H1 (cell line): ENCODE results near the gene PAXX. TPM values are rescaled to one million over a fixed set of nuclear protein-coding genes. Genes with fewer than 3 reads are reported as not detected.
A peak's percentile ranks its signal among the peaks of the same experiment; 100 is the strongest.

Source experiments
- CTCF ChIA-PET: fragments of 300-600 bp; sonication (Branson Sonifier 250); formaldehyde crosslinking; loops from one replicate; lab custom pipeline; 2021; ENCODE audit not compliant: partially characterized antibody; lab: Charles Lee
- POLR2A ChIA-PET: fragments of 300-600 bp; sonication (Branson Sonifier 250); formaldehyde crosslinking; loops from one replicate; lab custom pipeline; 2021; ENCODE audit warnings: inconsistent platforms; ENCODE audit not compliant: partially characterized antibody; lab: Charles Lee
- DNase-seq, 2 experiments: peaks; one replicate each; pipeline versions ENCODE4 v3.0.0 to v3.0.0-alpha.2; 2010 to 2022; ENCODE audit warnings: low spot score in 2 of 2, low read depth in 1 of 2, mixed read lengths in 1 of 2
- FAIRE-seq: peaks from 2 replicates; lab custom pipeline; 2011; peaks lifted over from hg19 to GRCh38; lab: Jason Lieb, UNC
- H2AFZ ChIP-seq: 2 replicates; pipeline ENCODE4 v1.8.1; 2012; ENCODE audit warnings: low read length, inconsistent platforms
- H2AK5ac ChIP-seq: 2 replicates; pipeline ENCODE4 v1.6.1; 2013; ENCODE audit warnings: low read depth, low read length
- H2BK120ac ChIP-seq: replicated peaks from 2 replicates; pipeline ENCODE3; 2013; ENCODE audit warnings: low read depth, low read length, inconsistent platforms
- H2BK12ac ChIP-seq: 2 replicates; pipeline ENCODE4 v1.6.1; 2013; ENCODE audit warnings: low read depth, low read length
- H2BK15ac ChIP-seq: 2 replicates; pipeline ENCODE4 v1.6.1; 2013; ENCODE audit warnings: low read length
- H2BK20ac ChIP-seq: 2 replicates; pipeline ENCODE4 v1.6.1; 2013; ENCODE audit warnings: low read length
- H2BK5ac ChIP-seq: 2 replicates; pipeline ENCODE4 v1.6.1; 2013; ENCODE audit warnings: low read depth, low read length
- H3K14ac ChIP-seq: 2 replicates; pipeline ENCODE4 v1.6.1; 2013; ENCODE audit warnings: inconsistent platforms; ENCODE audit not compliant: insufficient read length
- H3K18ac ChIP-seq: 2 replicates; pipeline ENCODE4 v1.6.1; 2013; ENCODE audit warnings: low read length; ENCODE audit errors: extremely low read depth
- H3K23ac ChIP-seq: 2 replicates; pipeline ENCODE4 v1.6.1; 2013; ENCODE audit warnings: inconsistent platforms; ENCODE audit not compliant: insufficient read length
- H3K23me2 ChIP-seq: 2 replicates; pipeline ENCODE4 v1.6.1; 2013; ENCODE audit warnings: low read depth, low read length
- H3K27ac ChIP-seq: 2 replicates; pipeline ENCODE4 v1.6.1; 2011; ENCODE audit warnings: low read depth, low read length, inconsistent platforms
- H3K27me3 ChIP-seq, 4 experiments: replicated peaks in 1 of 4; 1 replicate in 1 of 4; 2 replicates in 3 of 4; pipeline versions ENCODE4 v1.6.1 to v1.8.1; 2011 to 2013; ENCODE audit warnings: low read length in 3 of 4, mild to moderate bottlenecking in 3 of 4, inconsistent platforms in 2 of 4, mixed read lengths in 2 of 4, moderate library complexity in 1 of 4; ENCODE audit not compliant: control insufficient read depth in 3 of 4, insufficient read depth in 3 of 4; ENCODE audit errors: extremely low read depth in 1 of 4
- H3K36me3 ChIP-seq, 4 experiments: 2 replicates each; pipeline versions ENCODE4 v1.6.1 to v1.8.1; 2011 to 2013; ENCODE audit warnings: mild to moderate bottlenecking in 4 of 4, low read length in 3 of 4, moderate library complexity in 2 of 4, control low read depth in 1 of 4, inconsistent platforms in 1 of 4; ENCODE audit not compliant: insufficient read depth in 4 of 4, control insufficient read depth in 2 of 4
- H3K4ac ChIP-seq: replicated peaks from 2 replicates; pipeline ENCODE3; 2013; ENCODE audit warnings: low read length, low read depth, mixed read lengths, inconsistent platforms; ENCODE audit not compliant: insufficient read length
- H3K4me1 ChIP-seq, 4 experiments: replicated peaks in 1 of 4; 1 replicate in 1 of 4; 2 replicates in 3 of 4; pipeline versions ENCODE4 v1.6.1 to v1.8.1; 2011 to 2013; ENCODE audit warnings: low read length in 3 of 4, inconsistent platforms in 2 of 4, mixed read lengths in 1 of 4; ENCODE audit not compliant: insufficient read depth in 4 of 4, control insufficient read depth in 3 of 4
- H3K4me2 ChIP-seq, 2 experiments: 2 replicates each; pipeline versions ENCODE4 v1.6.1 to v1.8.1; 2011 to 2013; ENCODE audit warnings: low read depth in 2 of 2, low read length in 2 of 2, control low read depth in 1 of 2, inconsistent platforms in 1 of 2, mild to moderate bottlenecking in 1 of 2; ENCODE audit not compliant: insufficient read depth in 1 of 2
- H3K4me3 ChIP-seq, 4 experiments: fragments of 200-600, 300-600 bp in 1 of 4; sonication (generic), shearing (Covaris generic), sonication (Bioruptor Twin) in 1 of 4; 2 replicates each; pipeline versions ENCODE4 v1.5.1 to v1.8.1; 2011 to 2016; ENCODE audit warnings: low read length in 4 of 4, low read depth in 3 of 4, control low read depth in 2 of 4, inconsistent platforms in 2 of 4, mild to moderate bottlenecking in 2 of 4, mixed read lengths in 1 of 4, moderate library complexity in 1 of 4; ENCODE audit not compliant: insufficient read depth in 2 of 4; ENCODE audit errors: extremely low read depth in 1 of 4
- H3K56ac ChIP-seq: replicated peaks from 2 replicates; pipeline ENCODE3; 2013; ENCODE audit warnings: low read depth, mild to moderate bottlenecking, mixed read lengths, low read length, inconsistent platforms; ENCODE audit not compliant: insufficient read length
- H3K79me1 ChIP-seq: 2 replicates; pipeline ENCODE4 v1.6.1; 2013; ENCODE audit warnings: low read depth, low read length, control low read depth
- H3K79me2 ChIP-seq, 2 experiments: 2 replicates each; pipeline versions ENCODE4 v1.6.1 to v1.8.1; 2012 to 2013; ENCODE audit warnings: low read length in 2 of 2, mild to moderate bottlenecking in 2 of 2, inconsistent platforms in 1 of 2; ENCODE audit not compliant: insufficient read depth in 2 of 2, control insufficient read depth in 1 of 2
- H3K9ac ChIP-seq, 4 experiments: replicated peaks in 1 of 4; 1 replicate in 1 of 4; 2 replicates in 3 of 4; pipeline versions ENCODE4 v1.6.1 to v1.8.1; 2011 to 2013; ENCODE audit warnings: low read depth in 3 of 4, low read length in 3 of 4, control low read depth in 2 of 4, mild to moderate bottlenecking in 2 of 4, moderate library complexity in 2 of 4, inconsistent platforms in 1 of 4; ENCODE audit errors: extremely low read depth in 1 of 4
- H3K9me3 ChIP-seq, 2 experiments: 2 replicates each; pipeline versions ENCODE4 v1.6.1 to v1.8.1; 2012 to 2013; ENCODE audit warnings: mild to moderate bottlenecking in 2 of 2, moderate library complexity in 2 of 2, control low read depth in 1 of 2, inconsistent platforms in 1 of 2, low read depth in 1 of 2, low read length in 1 of 2, mixed read lengths in 1 of 2; ENCODE audit not compliant: insufficient read depth in 2 of 2
- H4K20me1 ChIP-seq, 2 experiments: replicated peaks in 1 of 2; 2 replicates each; pipeline versions ENCODE3 to v1.8.1; 2011 to 2013; ENCODE audit warnings: inconsistent platforms in 2 of 2, low read length in 2 of 2, mild to moderate bottlenecking in 1 of 2; ENCODE audit not compliant: insufficient read depth in 2 of 2, control insufficient read depth in 1 of 2
- H4K5ac ChIP-seq: 2 replicates; pipeline ENCODE4 v1.6.1; 2013; ENCODE audit warnings: low read length, low read depth, mixed read lengths, inconsistent platforms; ENCODE audit not compliant: insufficient read length
- H4K8ac ChIP-seq: 2 replicates; pipeline ENCODE4 v1.8.0; 2013; ENCODE audit warnings: mild to moderate bottlenecking, moderate library complexity, low read length, inconsistent platforms; ENCODE audit not compliant: insufficient read depth; ENCODE audit errors: extremely low read depth
- H4K91ac ChIP-seq: replicated peaks from 2 replicates; pipeline ENCODE3; 2013; ENCODE audit warnings: low read length, mixed read lengths, inconsistent platforms; ENCODE audit not compliant: insufficient read length
- ATF2 ChIP-seq: IDR thresholded peaks from 2 replicates; pipeline ENCODE4 v1.6.1; 2012; ENCODE audit warnings: low read length, inconsistent platforms
- BRCA1 ChIP-seq: IDR thresholded peaks from 2 replicates; pipeline ENCODE4 v1.6.1; 2012; ENCODE audit warnings: low read depth, low read length, improper control_type of control experiment
- EP300 ChIP-seq, 2 experiments: IDR thresholded peaks; 1 replicate in 1 of 2; 2 replicates in 1 of 2; pipeline ENCODE4 v1.6.1; 2011 to 2012; ENCODE audit warnings: low read depth in 2 of 2, low read length in 2 of 2, mild to moderate bottlenecking in 2 of 2, borderline replicate concordance in 1 of 2, inconsistent platforms in 1 of 2, moderate library complexity in 1 of 2
- GABPA ChIP-seq: IDR thresholded peaks from 2 replicates; pipeline ENCODE4 v1.6.1; 2011; ENCODE audit warnings: mild to moderate bottlenecking, low read length, moderate library complexity, borderline replicate concordance; ENCODE audit not compliant: insufficient read depth
- JUND ChIP-seq: IDR thresholded peaks from 2 replicates; pipeline ENCODE4 v1.6.1; 2011; ENCODE audit warnings: mild to moderate bottlenecking, improper control_type of control experiment, low read length
- PHF8 ChIP-seq: fragments of 200-600 bp; sonication (generic); conservative IDR thresholded peaks from 2 replicates; pipeline ENCODE4 v1.7.1; 2012; ENCODE audit warnings: low read depth, mild to moderate bottlenecking, inconsistent platforms, low read length, moderate library complexity
- RNF2 ChIP-seq: fragments of 200-900, 300-1000 bp; sonication (generic); IDR thresholded peaks from 2 replicates; pipeline ENCODE4 v1.7.1; 2016; ENCODE audit warnings: borderline replicate concordance, low read depth, mild to moderate bottlenecking, antibody characterized with exemption, low read length; ENCODE audit not compliant: poor library complexity, severe bottlenecking; ENCODE audit errors: missing control alignments
- SIN3A ChIP-seq, 2 experiments: IDR thresholded peaks in 1 of 2; conservative IDR thresholded peaks in 1 of 2; 2 replicates each; pipeline ENCODE4 v1.6.1; 2011 to 2012; ENCODE audit warnings: low read length in 2 of 2, improper control_type of control experiment in 1 of 2, low read depth in 1 of 2, mild to moderate bottlenecking in 1 of 2
- SUZ12 ChIP-seq: fragments of 200-600 bp; sonication (generic); IDR thresholded peaks from 2 replicates; pipeline ENCODE4 v1.6.1; 2012; ENCODE audit warnings: mild to moderate bottlenecking, inconsistent platforms, low read length, moderate library complexity, mixed read lengths
- TAF7 ChIP-seq: optimal IDR thresholded peaks from 2 replicates; pipeline ENCODE3; 2011; ENCODE audit warnings: low read depth, mild to moderate bottlenecking, inconsistent platforms, low read length, moderate library complexity, borderline replicate concordance
- WGBS, 2 experiments: shearing (Covaris generic) in 1 of 2; methylation state at CpG; one replicate each; pipeline versions ENCODE4 v1.1.6 to v1.1.7; 2013 to 2015; ENCODE audit warnings: low lambda C conversion rate in 2 of 2, mixed read lengths in 2 of 2, inconsistent platforms in 1 of 2, low coverage in 1 of 2, missing lambda C conversion rate in 1 of 2; ENCODE audit not compliant: insufficient replicate concordance in 2 of 2, insufficient coverage in 1 of 2, insufficient read length in 1 of 2; ENCODE audit errors: extremely low coverage in 1 of 2, missing lambda C conversion rate in 1 of 2; 5-methylcytosine and 5-hydroxymethylcytosine counted together
- polyA plus RNA-seq, 7 experiments: library from polyadenylated mRNA; depleted of rRNA in 3 of 7; stranded (reverse) in 5 of 7; unstranded in 2 of 7; fragments of >200 nt in 5 of 7; fragments of 200-250 nt in 2 of 7; gene quantifications; 1 replicate in 5 of 7; 2 replicates in 1 of 7; 4 replicates in 1 of 7; pipeline versions ENCODE4 v1.2.1 to v1.2.3, GENCODE V29; 2011 to 2013; ENCODE audit warnings: missing spikeins in 2 of 7, mixed read lengths in 2 of 7
- total RNA-seq: library from RNA; stranded (reverse); fragmentation: NEBNext Ultra II Directional; extraction: Animal tissue kit (Norgen Biotek cat#: 25700); gene quantifications from 2 replicates; pipeline ENCODE4 v1.2.1, GENCODE V29; 2021
- TF ChIP-seq, protein P1 (sequence below): IDR thresholded peaks from 2 replicates; pipeline ENCODE4 v1.6.1; 2012; ENCODE audit warnings: inconsistent platforms

Gene PAXX
- total and polyA plus RNA-seq, 2 of the 8 experiments (the other 6 are each of a cell fraction or from before 2014, with no cell fraction given), result 43.4 to 45.9 TPM

DNA sequence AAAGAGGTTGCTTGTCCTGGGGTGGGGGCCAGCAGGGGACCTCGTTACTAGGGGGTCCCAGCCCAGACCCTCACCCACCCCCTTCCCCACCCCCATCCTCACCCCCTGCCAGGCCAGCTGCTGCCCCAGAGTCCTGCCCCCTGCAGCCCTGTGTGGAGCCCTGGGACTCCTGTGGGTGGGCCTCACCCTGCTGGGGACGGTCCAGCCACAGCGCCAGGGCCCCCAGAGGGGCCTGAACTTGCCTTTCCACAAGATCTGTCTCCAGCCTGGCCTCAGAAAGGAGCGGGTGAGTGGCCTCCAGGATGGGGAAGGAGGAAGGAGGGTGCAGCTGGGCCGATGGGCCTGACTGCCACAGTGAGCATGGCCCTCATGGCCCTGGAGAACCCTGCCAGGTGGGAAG lies 22.4 kb upstream of the PAXX start:
- ChIA-PET POLR2A (no interaction called here), CTCF (interaction anchor here (1.0 to 9.4 kb wide), 6 partner anchors 23 to 317 kb away, joined by 3 to 38 read pairs (median 8); partner anchors contain the start of gene C8G)
- no peak for FAIRE-seq
- TF ChIP-seq TAF7 (no peak), ATF2 (no peak), RNF2 (no peak), JUND (no peak), PHF8 (no peak), BRCA1 (no peak), EP300 (IDR thresholded peaks at IDR 0.05; ENCODE audit: borderline replicate concordance in 1 of 2, low read depth in 2 of 2, low read length in 2 of 2) (no peak), GABPA (no peak), SIN3A (conservative IDR thresholded peaks at IDR 0.05 in 1 of 2, IDR thresholded peaks at IDR 0.05 in 1 of 2; ENCODE audit: low read depth in 1 of 2, low read length in 2 of 2) (no peak), SUZ12 (no peak)
- TF ChIP-seq, protein P1, sequence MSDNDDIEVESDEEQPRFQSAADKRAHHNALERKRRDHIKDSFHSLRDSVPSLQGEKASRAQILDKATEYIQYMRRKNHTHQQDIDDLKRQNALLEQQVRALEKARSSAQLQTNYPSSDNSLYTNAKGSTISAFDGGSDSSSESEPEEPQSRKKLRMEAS, result no peak

More for the DNA sequence above, 22.4 kb upstream of the PAXX start:
- no peak overlapping the region for H3K4me3 ChIP-seq
- H3K27ac ChIP-seq, result no peak overlapping the region
- no peaks in the 10 kb centered on the region for H3K27me3 ChIP-seq
- H3K14ac ChIP-seq, result no peak overlapping the region
- no peak overlapping the region; the same call in 1 of the 2 replicates for H2AK5ac ChIP-seq
- H4K91ac ChIP-seq, result peak overlapping the region; percentile 34
- no peak overlapping the region for H4K8ac ChIP-seq
- H3K36me3 ChIP-seq, result no peaks in the 10 kb centered on the region
- H2BK5ac ChIP-seq, result no peak overlapping the region
- H3K4me1 ChIP-seq, result peaks cover 0 to 7% (median 4%) of the 10 kb centered on the region in 4 experiments; a peak in 3 of 7 replicates
- DNase-seq, result no peak
- H3K9me3 ChIP-seq, result no peaks in the 10 kb centered on the region
- no peak overlapping the region for H2BK20ac ChIP-seq
- H2AFZ ChIP-seq, result no peak overlapping the region
- H3K9ac ChIP-seq, result no peak overlapping the region
- H3K79me1 ChIP-seq, result no peaks in the 10 kb centered on the region
- no peak overlapping the region for H4K5ac ChIP-seq
- no peak overlapping the region for H3K18ac ChIP-seq
- H3K4ac ChIP-seq, result no peak overlapping the region
- H2BK12ac ChIP-seq, result no peak overlapping the region
- 83% methylated on average over 4 of the region's 5 CpGs; no CpG with 5 or more reads in 1 of the 2 experiments for WGBS, 2 experiments
- H2BK120ac ChIP-seq, result no peak overlapping the region
- H3K56ac ChIP-seq, result no peak overlapping the region
- no peaks in the 10 kb centered on the region for H4K20me1 ChIP-seq
- H2BK15ac ChIP-seq, result no peak overlapping the region
- no peak overlapping the region for H3K4me2 ChIP-seq
- no peaks in the 10 kb centered on the region for H3K79me2 ChIP-seq
- H3K23ac ChIP-seq, result no peak overlapping the region
- no peaks in the 10 kb centered on the region for H3K23me2 ChIP-seq
